HepG2 (cell line): ENCODE data around the gene RPS27L.
A peak's percentile ranks its signal among the peaks of the same experiment; 100 is the strongest.

Experiments used
- EZH2 ChIP-seq: conservative IDR thresholded peaks from 2 replicates; pipeline ENCODE4 v1.6.1; 2012; ENCODE audit warnings: mild to moderate bottlenecking, low read depth, low read length, moderate library complexity
- FOXM1 ChIP-seq: sonication (generic); formaldehyde crosslinking; IDR thresholded peaks from 2 replicates; pipeline ENCODE4 v1.5.0; 2020; ENCODE audit warnings: missing genetic modification reagents
- NFE2L2 ChIP-seq: fragments of 150-350 bp; IDR thresholded peaks from 2 replicates; pipeline ENCODE4 v1.6.1; 2014; ENCODE audit warnings: low read length
- PTBP1 ChIP-seq: fragments of 200-400 bp; formaldehyde crosslinking; IDR thresholded peaks from 2 replicates; pipeline ENCODE4 v1.6.1; 2018; ENCODE audit warnings: low read length, low read depth; ENCODE audit not compliant: poor library complexity, severe bottlenecking
- SIN3B ChIP-seq: fragments of 150-350 bp; IDR thresholded peaks from 2 replicates; pipeline ENCODE4 v1.6.1; 2014; ENCODE audit warnings: low read length
- SMARCC2 ChIP-seq: fragments of 450-650 bp; IDR thresholded peaks from 2 replicates; pipeline ENCODE4 v1.6.1; 2017; ENCODE audit warnings: antibody characterized with exemption, mild to moderate bottlenecking
- UBTF ChIP-seq: sonication (generic); formaldehyde crosslinking; IDR thresholded peaks from 2 replicates; pipeline ENCODE4 v1.4.0; 2020; ENCODE audit warnings: mild to moderate bottlenecking, missing genetic modification reagents
- ZBTB44 ChIP-seq: sonication (generic); formaldehyde crosslinking; IDR thresholded peaks from 2 replicates; pipeline ENCODE4 v1.4.0; 2020; ENCODE audit warnings: missing genetic modification reagents
- ZNF274 ChIP-seq: sonication (generic); formaldehyde crosslinking; IDR thresholded peaks from 2 replicates; pipeline ENCODE4 v1.5.1; 2020; ENCODE audit warnings: mild to moderate bottlenecking, missing genetic modification reagents
- ZNF614 ChIP-seq: IDR thresholded peaks from 2 replicates; pipeline ENCODE4 v1.6.1; 2018; ENCODE audit warnings: missing biosample characterization, missing genetic modification reagents, inconsistent platforms, borderline replicate concordance
- ZNF674 ChIP-seq: sonication (generic); formaldehyde crosslinking; IDR thresholded peaks from 2 replicates; pipeline ENCODE4 v1.5.0; 2020; ENCODE audit warnings: low read depth, mild to moderate bottlenecking, missing genetic modification reagents

GRCh38 chr15:63122002-63122875, 35.0 kb downstream of the RPS27L start:
- TF ChIP-seq ZNF674: no peak
- TF ChIP-seq PTBP1: no peak
- TF ChIP-seq ZBTB44 (CRISPR knock-in tag): no peak
- no peak for TF ChIP-seq NFE2L2
- 0 out of 2 replicates have a peak, but pooled peaks have one; percentile 14 for TF ChIP-seq UBTF (CRISPR knock-in tag)
- no peak for TF ChIP-seq ZNF614 (CRISPR knock-in tag)
- no peak for TF ChIP-seq ZNF274 (CRISPR knock-in tag)
- TF ChIP-seq FOXM1: no peak
- no peak for TF ChIP-seq EZH2
- TF ChIP-seq SIN3B: no peak
- no peak for TF ChIP-seq SMARCC2
